NCI-H2196 (cell line): Measurements from ENCODE around the gene KCTD17.
A peak's percentile ranks its signal among the peaks of the same experiment; 100 is the strongest.

Source experiments
- DNase-seq: peaks from one replicate; lab custom pipeline; 2025; ENCODE audit not compliant: unreplicated experiment; lab: John Stamatoyannopoulos, UW

KCTD17 gene

DNA sequence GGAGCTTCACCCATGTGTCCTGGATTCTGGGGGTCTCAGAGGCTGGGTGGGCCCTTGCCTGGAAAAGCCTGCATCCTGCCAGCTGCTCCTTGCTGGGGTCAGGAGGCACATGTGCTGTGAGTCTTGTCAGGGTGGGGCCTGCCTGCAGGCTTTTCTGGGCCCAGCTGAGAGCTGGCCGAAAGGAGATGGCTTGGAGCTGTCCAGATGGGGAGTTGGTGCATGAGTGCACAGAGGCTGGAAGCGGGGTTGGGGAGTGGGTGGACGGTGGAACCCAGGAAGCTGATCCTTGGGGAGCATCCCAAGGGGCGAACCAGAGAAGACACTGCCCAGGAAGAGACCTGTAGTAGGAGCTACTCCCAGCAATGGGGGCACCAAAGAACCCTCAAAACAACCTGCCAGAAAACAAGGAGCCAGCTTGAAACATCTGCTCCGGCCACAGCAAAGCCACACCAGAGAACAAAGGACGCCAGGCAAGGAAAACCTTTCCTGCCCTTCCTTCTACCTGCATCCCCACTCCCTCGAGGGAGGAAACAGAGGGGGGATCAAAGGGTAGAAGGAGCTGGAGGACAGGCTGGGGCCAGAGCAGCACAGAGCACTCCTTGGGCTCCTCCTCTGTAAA, 8.2 kb upstream of the KCTD17 start:
- no peak for DNase-seq

- DNase-seq, result peak; percentile 58
Observed at GRCh38 chr22:37043828-37044538, 7.6 kb upstream of the KCTD17 start.

GRCh38 chr22:37044634-37045625, 6.6 kb upstream of the KCTD17 start:
- no peak for DNase-seq

DNA sequence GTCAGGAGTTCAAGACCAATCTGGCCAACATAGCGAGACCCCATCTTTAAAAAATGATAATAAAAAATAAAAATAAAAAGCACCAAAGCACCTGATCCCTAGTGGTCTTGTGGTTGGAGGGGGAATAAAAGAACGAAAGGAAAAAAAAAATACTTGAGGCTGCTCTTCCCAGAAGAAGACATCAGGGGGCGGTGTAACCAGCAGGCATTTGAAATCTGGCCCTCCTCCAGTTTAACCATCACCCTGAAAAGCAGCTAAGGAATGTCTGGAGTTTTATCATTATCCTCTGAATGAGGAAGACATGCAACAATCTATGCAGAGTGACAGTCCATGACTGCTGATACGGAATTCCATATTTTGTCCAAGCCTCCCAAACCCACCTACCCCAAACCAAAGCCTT, 5.6 kb upstream of the KCTD17 start:
- DNase-seq, result no peak

GRCh38 chr22:37046589-37046988, 5.0 kb upstream of the KCTD17 start:
- DNase-seq, result no peak

DNA sequence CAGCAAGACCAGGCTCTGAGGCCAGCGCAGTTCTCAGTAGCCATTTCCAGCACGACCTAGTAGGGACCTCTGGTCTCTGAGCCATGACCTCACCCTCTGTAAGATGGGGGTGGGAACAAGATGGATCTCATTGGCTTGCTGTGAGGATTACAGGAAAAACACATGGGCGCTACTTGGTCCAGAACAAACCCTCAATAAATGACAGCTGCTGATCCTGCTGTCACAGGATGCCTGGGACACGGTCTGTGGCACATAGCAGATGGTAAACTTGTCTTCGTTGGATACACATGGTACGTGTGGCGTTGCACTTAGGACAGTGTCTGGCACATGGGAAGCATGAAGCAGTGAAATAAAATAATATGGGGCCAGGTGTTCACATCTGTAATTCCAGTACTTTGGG, 4.5 kb upstream of the KCTD17 start:
- no peak for DNase-seq

- no peak for DNase-seq
Observed at GRCh38 chr22:37048133-37048532, 3.4 kb upstream of the KCTD17 start.

GRCh38 chr22:37049224-37049623, 2.3 kb upstream of the KCTD17 start:
- DNase-seq, result no peak

- no peak for DNase-seq
Observed at GRCh38 chr22:37050913-37051312, 629 bp upstream of the KCTD17 start.

GRCh38 chr22:37052386-37053309, 1.1 kb downstream of the KCTD17 start:
- DNase-seq, result no peak

GRCh38 chr22:37053310-37054055, 1.9 kb downstream of the KCTD17 start:
- no peak for DNase-seq

DNA sequence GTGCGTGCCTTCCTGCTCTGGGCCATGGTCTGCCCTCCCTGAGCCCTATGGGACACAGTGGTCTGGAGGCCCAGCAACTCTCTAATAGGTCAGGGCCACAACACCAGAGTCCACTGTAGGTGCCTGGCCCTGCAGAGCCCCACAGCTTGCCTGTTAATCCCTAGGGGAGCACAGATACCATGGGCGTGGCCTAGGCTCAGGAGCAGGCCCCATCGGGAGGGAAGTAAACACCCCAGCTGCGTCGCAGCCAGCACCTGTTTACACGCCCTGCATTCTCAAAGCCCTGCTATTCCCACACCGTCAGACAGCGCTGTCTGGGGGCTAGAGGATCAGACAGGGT, 2.5 kb downstream of the KCTD17 start:
- DNase-seq, result no peak

DNA sequence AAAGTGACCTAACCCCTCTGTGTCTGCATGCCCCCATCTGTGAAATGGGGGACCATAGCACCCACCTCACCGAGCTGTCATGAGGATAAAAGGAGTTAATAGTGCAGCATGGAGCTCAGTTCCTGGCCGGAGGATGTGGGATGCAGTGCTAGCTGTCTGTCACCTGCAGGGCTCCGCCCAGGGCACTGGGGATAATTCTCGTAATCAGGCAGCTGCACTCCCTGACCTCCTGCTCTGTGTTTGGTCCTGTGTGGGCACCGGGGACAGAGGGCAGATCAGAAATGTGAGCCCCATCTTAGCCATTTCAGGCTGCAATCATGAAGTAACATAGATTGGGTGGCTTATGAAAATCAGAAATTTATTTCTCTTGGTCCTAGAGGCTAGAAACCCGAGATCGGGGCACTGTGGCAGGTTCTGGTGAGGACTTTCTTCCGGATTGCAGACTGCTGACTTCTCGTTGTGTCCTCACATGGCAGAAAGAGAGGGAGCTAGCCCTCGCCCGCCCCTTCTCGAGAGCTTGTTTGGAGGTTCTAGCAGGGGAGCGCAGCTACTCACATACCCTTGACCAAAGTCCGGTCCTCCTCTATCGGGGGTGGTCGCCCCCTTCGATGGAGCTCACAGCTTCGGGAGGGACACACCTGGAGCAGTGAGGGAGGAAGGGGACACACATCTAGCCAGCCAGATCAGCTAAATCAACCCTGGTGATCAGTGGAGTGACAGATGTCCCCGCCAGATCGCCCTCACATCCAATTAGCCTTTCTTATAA, 3.2 kb downstream of the KCTD17 start:
- DNase-seq, result no peak

- no peak for DNase-seq
Observed at GRCh38 chr22:37056246-37056645, 4.7 kb downstream of the KCTD17 start.

DNA sequence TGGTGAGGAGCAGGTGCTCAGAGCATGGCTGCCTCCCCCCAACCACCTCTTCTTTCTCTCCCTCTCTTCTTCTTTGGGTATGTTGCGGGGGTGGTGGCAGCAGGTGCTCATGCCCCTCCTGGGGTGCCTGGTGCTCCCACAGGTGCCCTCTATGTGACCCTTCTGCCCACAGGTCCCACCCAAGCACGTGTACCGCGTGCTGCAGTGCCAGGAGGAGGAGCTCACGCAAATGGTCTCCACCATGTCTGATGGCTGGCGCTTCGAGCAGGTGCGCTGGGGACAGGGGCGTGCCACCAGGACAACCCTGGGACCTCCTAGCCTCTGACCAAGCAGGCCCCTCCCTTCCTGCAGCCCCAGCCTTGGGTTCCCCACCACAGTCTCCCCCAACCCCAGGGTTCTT, 5.7 kb downstream of the KCTD17 start:
- no peak for DNase-seq

- no peak for DNase-seq
Observed at GRCh38 chr22:37057796-37058510, 6.4 kb downstream of the KCTD17 start.

DNA sequence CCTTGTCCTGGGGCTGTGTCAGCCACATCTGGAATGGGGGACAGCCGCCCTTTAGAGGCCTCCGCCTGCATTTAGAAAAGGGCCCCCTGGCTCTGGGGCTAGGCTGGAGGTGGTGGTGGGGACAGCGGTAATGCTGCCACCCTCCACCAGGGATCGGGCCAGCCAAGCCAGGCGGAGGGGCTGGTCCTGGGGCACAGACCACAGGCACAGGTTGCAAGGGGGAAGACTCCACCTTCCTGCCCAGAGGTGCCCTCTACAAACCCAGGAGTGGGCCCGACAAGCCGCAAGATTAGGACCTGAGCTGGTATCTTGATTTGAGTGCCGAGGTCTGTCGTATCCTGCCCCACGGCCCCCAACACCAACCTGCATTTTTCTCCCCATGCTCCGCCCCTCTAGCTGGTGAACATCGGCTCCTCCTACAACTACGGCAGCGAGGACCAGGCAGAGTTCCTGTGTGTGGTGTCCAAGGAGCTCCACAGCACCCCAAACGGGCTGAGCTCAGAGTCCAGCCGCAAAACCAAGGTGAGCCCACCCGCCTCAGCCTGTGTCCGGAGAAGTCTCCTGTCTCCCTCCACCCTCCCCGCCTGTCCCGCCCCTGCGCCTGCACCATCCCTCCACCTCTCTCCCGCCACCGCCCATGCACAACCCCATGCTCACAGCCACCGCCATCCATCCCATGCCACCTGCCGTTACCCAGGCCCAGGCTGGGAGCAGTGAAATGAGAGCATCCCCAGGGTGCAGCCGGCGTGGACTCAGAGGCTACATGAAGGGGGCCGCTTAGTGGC, 7.6 kb downstream of the KCTD17 start:
- no peak for DNase-seq

- no peak for DNase-seq
Observed at GRCh38 chr22:37059876-37060449, 8.4 kb downstream of the KCTD17 start.
